H9 (cell line): Measurements from ENCODE around the gene ADAT1. TPM values are rescaled to one million over a fixed set of nuclear protein-coding genes. Genes with fewer than 3 reads are reported as not detected.

Experiments
- DNase-seq: peaks from one replicate; pipeline ENCODE4 v3.0.0-alpha.2; 2017
- H2AFZ ChIP-seq: one replicate; pipeline ENCODE4 v1.6.1; 2013; ENCODE audit warnings: mild to moderate bottlenecking, low read length, control low read depth, moderate library complexity
- H2AK5ac ChIP-seq: 2 replicates; pipeline ENCODE4 v1.6.1; 2013; ENCODE audit warnings: low read length, control low read depth, mixed read lengths; ENCODE audit not compliant: insufficient read length
- H2BK120ac ChIP-seq: one replicate; pipeline ENCODE4 v1.6.1; 2013; ENCODE audit warnings: low read depth, mild to moderate bottlenecking, low read length, control low read depth, inconsistent platforms; ENCODE audit not compliant: poor library complexity, severe bottlenecking
- H2BK12ac ChIP-seq: 2 replicates; pipeline ENCODE4 v1.6.1; 2013; ENCODE audit warnings: low read length, control low read depth, mixed read lengths, low read depth; ENCODE audit not compliant: insufficient read length
- H2BK15ac ChIP-seq: 2 replicates; pipeline ENCODE4 v1.6.1; 2013; ENCODE audit warnings: low read depth, low read length, control low read depth
- H2BK20ac ChIP-seq: one replicate; pipeline ENCODE4 v1.6.1; 2013; ENCODE audit warnings: low read depth, mild to moderate bottlenecking, low read length, control low read depth, inconsistent platforms; ENCODE audit not compliant: poor library complexity, severe bottlenecking
- H2BK5ac ChIP-seq: 2 replicates; pipeline ENCODE4 v1.6.1; 2013; ENCODE audit warnings: low read length, control low read depth, mixed read lengths; ENCODE audit not compliant: insufficient read length
- H3K14ac ChIP-seq: 2 replicates; pipeline ENCODE4 v1.6.1; 2013; ENCODE audit warnings: low read length, control low read depth; ENCODE audit not compliant: insufficient read depth
- H3K18ac ChIP-seq: 2 replicates; pipeline ENCODE4 v1.6.1; 2013; ENCODE audit warnings: low read depth, mild to moderate bottlenecking, mixed read lengths, low read length, control low read depth; ENCODE audit not compliant: insufficient read length
- H3K23ac ChIP-seq: 2 replicates; pipeline ENCODE4 v1.6.1; 2013; ENCODE audit warnings: low read length, control low read depth, mixed read lengths, low read depth; ENCODE audit not compliant: insufficient read length
- H3K23me2 ChIP-seq: 2 replicates; pipeline ENCODE4 v1.6.1; 2013; ENCODE audit warnings: low read depth, mild to moderate bottlenecking, mixed read lengths, low read length, control low read depth; ENCODE audit not compliant: insufficient read length, poor library complexity, severe bottlenecking
- H3K27ac ChIP-seq: 2 replicates; pipeline ENCODE4 v1.5.1; 2013; ENCODE audit warnings: low read length, control low read depth, mixed read lengths, low read depth; ENCODE audit not compliant: insufficient read length
- H3K27me3 ChIP-seq: 2 replicates; pipeline ENCODE4 v1.6.1; 2013; ENCODE audit warnings: low read length, control low read depth, inconsistent platforms; ENCODE audit not compliant: insufficient read depth
- H3K4ac ChIP-seq: 2 replicates; pipeline ENCODE4 v1.6.1; 2013; ENCODE audit warnings: low read depth, mild to moderate bottlenecking, control low read depth, inconsistent platforms, low read length, moderate library complexity
- H3K4me1 ChIP-seq: 2 replicates; pipeline ENCODE4 v1.6.1; 2013; ENCODE audit warnings: low read length, control low read depth, inconsistent platforms; ENCODE audit not compliant: insufficient read depth
- H3K4me2 ChIP-seq: 2 replicates; pipeline ENCODE4 v1.6.1; 2013; ENCODE audit warnings: low read length, control low read depth, mixed read lengths; ENCODE audit not compliant: insufficient read length, insufficient read depth
- H3K56ac ChIP-seq: 2 replicates; pipeline ENCODE4 v1.6.1; 2013; ENCODE audit warnings: low read depth, mild to moderate bottlenecking, mixed read lengths, low read length, control low read depth; ENCODE audit not compliant: insufficient read length
- H3K79me1 ChIP-seq: 2 replicates; pipeline ENCODE4 v1.6.1; 2013; ENCODE audit warnings: low read depth, mild to moderate bottlenecking, moderate library complexity, low read length, control low read depth, inconsistent platforms; ENCODE audit not compliant: insufficient read depth, poor library complexity, severe bottlenecking
- H3K79me2 ChIP-seq: 2 replicates; pipeline ENCODE4 v1.6.1; 2013; ENCODE audit warnings: low read length, control low read depth, inconsistent platforms; ENCODE audit not compliant: insufficient read depth
- H3K9ac ChIP-seq: 2 replicates; pipeline ENCODE4 v1.6.1; 2013; ENCODE audit warnings: low read length, control low read depth, mixed read lengths; ENCODE audit not compliant: insufficient read length; ENCODE audit errors: extremely low read depth
- H3K9me3 ChIP-seq: one replicate; pipeline ENCODE4 v1.6.1; 2013; ENCODE audit warnings: low read depth, low read length, inconsistent platforms; ENCODE audit not compliant: control insufficient read depth
- H3T11ph ChIP-seq: one replicate; pipeline ENCODE4 v1.6.1; 2013; ENCODE audit warnings: mild to moderate bottlenecking, low read length, control low read depth, inconsistent platforms
- H4K20me1 ChIP-seq: one replicate; pipeline ENCODE4 v1.6.1; 2013; ENCODE audit not compliant: control insufficient read depth, insufficient read length, insufficient read depth
- H4K5ac ChIP-seq: 2 replicates; pipeline ENCODE4 v1.6.1; 2013; ENCODE audit warnings: low read depth, mild to moderate bottlenecking, mixed read lengths, low read length, control low read depth; ENCODE audit not compliant: insufficient read length
- H4K8ac ChIP-seq: replicated peaks from 2 replicates; pipeline ENCODE4 v1.6.1; 2013; ENCODE audit warnings: low read length, control low read depth, mixed read lengths, low read depth; ENCODE audit not compliant: insufficient read length
- H4K91ac ChIP-seq: 2 replicates; pipeline ENCODE4 v1.6.1; 2013; ENCODE audit warnings: low read depth, mild to moderate bottlenecking, moderate library complexity, mixed read lengths, low read length, control low read depth; ENCODE audit not compliant: insufficient read length
- H3K27ac Mint-ChIP-seq, 3 experiments: 2 replicates in 2 of 3; 3 replicates in 1 of 3; pipeline ENCODE4 v1.8.0; 2020 to 2021; ENCODE audit warnings: mixed read lengths in 3 of 3, mild to moderate bottlenecking in 1 of 3, moderate library complexity in 1 of 3
- H3K27me3 Mint-ChIP-seq: 2 replicates; pipeline ENCODE4 v1.8.0; 2021; ENCODE audit warnings: low read depth, mild to moderate bottlenecking, moderate library complexity, mixed read lengths
- H3K36me3 Mint-ChIP-seq, 3 experiments: 2 replicates in 2 of 3; 3 replicates in 1 of 3; pipeline ENCODE4 v1.8.0; 2020 to 2021; ENCODE audit warnings: low read depth in 3 of 3, mixed read lengths in 3 of 3; ENCODE audit not compliant: insufficient read depth in 1 of 3
- H3K4me1 Mint-ChIP-seq, 2 experiments: 2 replicates each; pipeline ENCODE4 v1.8.0; 2020; ENCODE audit warnings: mixed read lengths in 2 of 2
- H3K4me3 Mint-ChIP-seq, 2 experiments: 2 replicates in 1 of 2; 3 replicates in 1 of 2; pipeline ENCODE4 v1.8.0; 2020 to 2021; ENCODE audit warnings: mild to moderate bottlenecking in 2 of 2, mixed read lengths in 2 of 2, moderate library complexity in 1 of 2
- H3K9me3 Mint-ChIP-seq, 2 experiments: 2 replicates in 1 of 2; 3 replicates in 1 of 2; pipeline ENCODE4 v1.8.0; 2020; ENCODE audit warnings: mild to moderate bottlenecking in 2 of 2, mixed read lengths in 2 of 2, moderate library complexity in 1 of 2
- WGBS: extraction: QIAGEN DNeasy Blood & Tissue Kit; methylation state at CpG from one replicate; pipeline ENCODE4 v1.1.7; 2013; ENCODE audit warnings: missing lambda C conversion rate, low lambda C conversion rate, mixed read lengths; ENCODE audit not compliant: insufficient read length; ENCODE audit errors: extremely low coverage; 5-methylcytosine and 5-hydroxymethylcytosine counted together
- total RNA-seq: library from RNA; stranded (reverse); gene quantifications from 2 replicates; pipeline ENCODE4 v1.2.1, GENCODE V29; 2021
- TF ChIP-seq, protein P1 (sequence below): fragments of 200-600 bp; sonication (generic); conservative IDR thresholded peaks from 3 replicates; pipeline ENCODE4 v1.8.0; 2021; ENCODE audit warnings: antibody characterized with exemption, mild to moderate bottlenecking

Gene ADAT1
- total RNA-seq, 1 experiment from 2014 or later, result 54.2 TPM

DNA sequence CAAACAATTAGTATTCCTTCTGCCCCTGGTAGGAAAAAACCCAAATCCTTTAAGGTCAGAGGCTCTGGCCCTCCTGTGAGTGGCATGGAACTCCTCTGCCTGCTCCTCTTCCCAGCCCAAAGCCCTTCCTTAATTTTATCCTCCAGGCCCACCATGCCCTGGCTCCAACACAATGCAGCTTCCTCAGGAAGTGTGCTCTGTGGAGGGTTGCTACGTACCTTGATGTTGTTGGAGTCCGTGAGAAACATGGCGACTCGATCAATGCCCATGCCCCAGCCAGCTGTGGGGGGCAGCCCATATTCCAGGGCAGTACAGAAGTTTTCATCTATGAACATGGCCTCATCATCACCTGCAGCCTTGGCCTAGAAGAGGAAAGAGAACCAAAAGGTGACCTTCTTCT, 5.3 kb upstream of the ADAT1 start:
- Histone ChIP-seq H3K18ac (no peak overlapping the region), H2AFZ (no peak overlapping the region), H2BK5ac (no peak overlapping the region), H3K9ac (no peak overlapping the region), H3K23me2 (no peaks in the 10 kb centered on the region), H3K27me3 (no peaks in the 10 kb centered on the region), H2BK12ac (no peak overlapping the region), H4K5ac (no peak overlapping the region), H2BK15ac (no peak overlapping the region), H2BK20ac (no peak overlapping the region), H3K4me2 (no peak overlapping the region), H3K23ac (no peak overlapping the region), H4K8ac (no peak overlapping the region), H2BK120ac (no peak overlapping the region), H3K56ac (no peak overlapping the region), H3T11ph (no peak overlapping the region), H3K27ac (no peak overlapping the region), H3K4me1 (no peaks in the 10 kb centered on the region), H3K79me1 (no peaks in the 10 kb centered on the region), H4K91ac (no peak overlapping the region), H3K14ac (no peak overlapping the region), H3K79me2 (no peaks in the 10 kb centered on the region), H3K4ac (no peak overlapping the region), H3K9me3 (no peaks in the 10 kb centered on the region), H4K20me1 (no peaks in the 10 kb centered on the region), H2AK5ac (no peak overlapping the region)
- DNase-seq, result no peak
- peaks cover 46 to 80% (median 72%) of the 10 kb centered on the region in 3 experiments for H3K36me3 Mint-ChIP-seq
- H3K27ac Mint-ChIP-seq, result no peak overlapping the region; a peak in 1 of 7 replicates
- no peak overlapping the region for H3K4me3 Mint-ChIP-seq
- TF ChIP-seq, protein P1, sequence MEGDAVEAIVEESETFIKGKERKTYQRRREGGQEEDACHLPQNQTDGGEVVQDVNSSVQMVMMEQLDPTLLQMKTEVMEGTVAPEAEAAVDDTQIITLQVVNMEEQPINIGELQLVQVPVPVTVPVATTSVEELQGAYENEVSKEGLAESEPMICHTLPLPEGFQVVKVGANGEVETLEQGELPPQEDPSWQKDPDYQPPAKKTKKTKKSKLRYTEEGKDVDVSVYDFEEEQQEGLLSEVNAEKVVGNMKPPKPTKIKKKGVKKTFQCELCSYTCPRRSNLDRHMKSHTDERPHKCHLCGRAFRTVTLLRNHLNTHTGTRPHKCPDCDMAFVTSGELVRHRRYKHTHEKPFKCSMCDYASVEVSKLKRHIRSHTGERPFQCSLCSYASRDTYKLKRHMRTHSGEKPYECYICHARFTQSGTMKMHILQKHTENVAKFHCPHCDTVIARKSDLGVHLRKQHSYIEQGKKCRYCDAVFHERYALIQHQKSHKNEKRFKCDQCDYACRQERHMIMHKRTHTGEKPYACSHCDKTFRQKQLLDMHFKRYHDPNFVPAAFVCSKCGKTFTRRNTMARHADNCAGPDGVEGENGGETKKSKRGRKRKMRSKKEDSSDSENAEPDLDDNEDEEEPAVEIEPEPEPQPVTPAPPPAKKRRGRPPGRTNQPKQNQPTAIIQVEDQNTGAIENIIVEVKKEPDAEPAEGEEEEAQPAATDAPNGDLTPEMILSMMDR, result no peak
- H3K9me3 Mint-ChIP-seq, result no peaks in the 10 kb centered on the region
- peaks cover 1% of the 10 kb centered on the region; the same call in 1 of the 2 replicates for H3K27me3 Mint-ChIP-seq
- no peaks in the 10 kb centered on the region for H3K4me1 Mint-ChIP-seq
- no CpG with 5 or more reads among the region's 4 CpGs for WGBS
